HUDEP-2 (cell line): ENCODE measurements around the gene OR4D6.

Experiments used
- DNase-seq, 76 experiments: peaks; one replicate each; lab custom pipeline; 2025; ENCODE audit not compliant: unreplicated experiment in 76 of 76; lab: John Stamatoyannopoulos, UW

The OR4D6 gene

GRCh38 chr11:59503276-59503675, 46.5 kb downstream of the OR4D6 start, which contains the start of gene OR4D11:
Gene OR4D11, plus strand, starts transcription at chr11:59503576. Its CDS starts 0 bp downstream, at chr11:59503576.
- DNase-seq: no peak
